IMR-90 (cell line): ENCODE results near the gene TEAD1.

Experiments used
- BHLHE40 ChIP-seq: fragments of 150-350 bp; IDR thresholded peaks from 2 replicates; pipeline ENCODE4 v1.6.1; 2016; ENCODE audit warnings: mild to moderate bottlenecking, low read depth, low read length
- CEBPB ChIP-seq: IDR thresholded peaks from 2 replicates; pipeline ENCODE4 v1.6.1; 2012; ENCODE audit warnings: low read depth, low read length, improper control_type of control experiment
- CHD1 ChIP-seq: IDR thresholded peaks from 2 replicates; pipeline ENCODE4 v1.6.1; 2012; ENCODE audit warnings: low read depth, low read length, improper control_type of control experiment
- CTCF ChIP-seq: conservative IDR thresholded peaks from 2 replicates; pipeline ENCODE4 v1.5.1; 2012; ENCODE audit warnings: mild to moderate bottlenecking, low read depth, low read length, improper control_type of control experiment
- FOS ChIP-seq: fragments of 150-350 bp; IDR thresholded peaks from 2 replicates; pipeline ENCODE4 v1.6.1; 2016; ENCODE audit warnings: low read depth, low read length
- MAFK ChIP-seq: IDR thresholded peaks from 2 replicates; pipeline ENCODE4 v1.6.1; 2012; ENCODE audit warnings: low read depth, low read length, improper control_type of control experiment
- MXI1 ChIP-seq: IDR thresholded peaks from 2 replicates; pipeline ENCODE4 v1.6.1; 2012; ENCODE audit warnings: low read depth, mild to moderate bottlenecking, low read length, moderate library complexity, borderline replicate concordance
- POLR2A ChIP-seq: IDR thresholded peaks from 2 replicates; pipeline ENCODE4 v1.6.1; 2012; ENCODE audit warnings: mild to moderate bottlenecking, low read depth, low read length
- RAD21 ChIP-seq: IDR thresholded peaks from 2 replicates; pipeline ENCODE4 v1.6.1; 2012; ENCODE audit warnings: low read length, improper control_type of control experiment
- RCOR1 ChIP-seq: IDR thresholded peaks from 2 replicates; pipeline ENCODE4 v1.6.1; 2012; ENCODE audit warnings: mild to moderate bottlenecking, low read length, improper control_type of control experiment; ENCODE audit not compliant: insufficient replicate concordance
- RFX5 ChIP-seq: IDR thresholded peaks from 2 replicates; pipeline ENCODE4 v1.8.0; 2012; ENCODE audit warnings: low read depth, mild to moderate bottlenecking, low read length, moderate library complexity
- SMC3 ChIP-seq: fragments of 150-350 bp; IDR thresholded peaks from 2 replicates; pipeline ENCODE4 v1.6.1; 2016; ENCODE audit warnings: low read depth, mild to moderate bottlenecking, antibody characterized with exemption, low read length, moderate library complexity
- USF2 ChIP-seq: fragments of 150-350 bp; IDR thresholded peaks from 2 replicates; pipeline ENCODE4 v1.6.1; 2017; ENCODE audit warnings: mild to moderate bottlenecking, antibody characterized with exemption, low read length, low read depth
- TF ChIP-seq, protein P1 (sequence below): fragments of 150-350 bp; IDR thresholded peaks from 2 replicates; pipeline ENCODE4 v1.6.1; 2016; ENCODE audit warnings: low read depth, mild to moderate bottlenecking, low read length, moderate library complexity, borderline replicate concordance

DNA sequence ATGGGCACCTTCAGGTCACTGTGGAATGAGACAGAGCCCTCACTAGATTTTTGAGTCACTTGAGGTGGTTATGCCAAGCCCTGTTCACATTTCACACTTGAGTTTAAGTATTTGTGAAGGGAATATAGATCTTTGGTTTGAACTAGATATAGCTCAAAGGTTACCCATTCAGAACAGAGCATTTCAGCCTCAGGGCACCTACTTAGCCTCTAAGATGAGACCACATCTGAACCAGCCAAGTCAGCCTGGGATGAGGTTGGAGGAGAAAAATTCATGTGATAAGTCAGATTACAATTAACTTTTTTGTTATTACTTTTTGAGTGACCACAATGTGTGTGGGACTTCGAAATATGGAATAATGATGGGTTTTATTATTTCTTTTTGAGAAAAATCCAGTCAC is 127.8 kb downstream of the TEAD1 start:
- TF ChIP-seq CTCF (no peak), SMC3 (no peak), RAD21 (no peak), POLR2A (no peak), MAFK (no peak), MXI1 (no peak), RCOR1 (no peak), BHLHE40 (no peak), USF2 (no peak), RFX5 (no peak), FOS (no peak), CEBPB (no peak), CHD1 (no peak)
- TF ChIP-seq, protein P1, sequence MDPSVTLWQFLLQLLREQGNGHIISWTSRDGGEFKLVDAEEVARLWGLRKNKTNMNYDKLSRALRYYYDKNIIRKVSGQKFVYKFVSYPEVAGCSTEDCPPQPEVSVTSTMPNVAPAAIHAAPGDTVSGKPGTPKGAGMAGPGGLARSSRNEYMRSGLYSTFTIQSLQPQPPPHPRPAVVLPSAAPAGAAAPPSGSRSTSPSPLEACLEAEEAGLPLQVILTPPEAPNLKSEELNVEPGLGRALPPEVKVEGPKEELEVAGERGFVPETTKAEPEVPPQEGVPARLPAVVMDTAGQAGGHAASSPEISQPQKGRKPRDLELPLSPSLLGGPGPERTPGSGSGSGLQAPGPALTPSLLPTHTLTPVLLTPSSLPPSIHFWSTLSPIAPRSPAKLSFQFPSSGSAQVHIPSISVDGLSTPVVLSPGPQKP = no peak
